Measurements from ENCODE around the gene MME.

DNA sequence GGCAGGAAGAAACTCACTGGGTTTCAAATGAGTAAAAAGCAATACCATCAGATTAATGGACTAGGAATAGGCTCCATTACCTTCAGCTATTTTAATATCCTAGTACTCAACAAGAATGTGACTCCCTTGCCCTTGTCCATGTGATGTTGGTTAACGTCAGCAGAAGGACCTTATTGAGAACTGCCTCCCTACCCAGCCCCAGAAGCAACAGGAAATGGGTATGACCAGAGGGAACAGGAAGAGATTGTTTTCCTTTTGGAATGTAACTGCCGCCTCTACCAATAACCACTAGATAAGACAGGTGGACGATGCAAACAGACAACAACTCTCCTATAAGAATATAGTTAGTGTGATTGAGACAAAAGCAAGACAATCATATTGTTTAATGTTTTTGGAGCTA, 10.4 kb upstream of the MME start:
- TF ChIP-seq, protein P1, sequence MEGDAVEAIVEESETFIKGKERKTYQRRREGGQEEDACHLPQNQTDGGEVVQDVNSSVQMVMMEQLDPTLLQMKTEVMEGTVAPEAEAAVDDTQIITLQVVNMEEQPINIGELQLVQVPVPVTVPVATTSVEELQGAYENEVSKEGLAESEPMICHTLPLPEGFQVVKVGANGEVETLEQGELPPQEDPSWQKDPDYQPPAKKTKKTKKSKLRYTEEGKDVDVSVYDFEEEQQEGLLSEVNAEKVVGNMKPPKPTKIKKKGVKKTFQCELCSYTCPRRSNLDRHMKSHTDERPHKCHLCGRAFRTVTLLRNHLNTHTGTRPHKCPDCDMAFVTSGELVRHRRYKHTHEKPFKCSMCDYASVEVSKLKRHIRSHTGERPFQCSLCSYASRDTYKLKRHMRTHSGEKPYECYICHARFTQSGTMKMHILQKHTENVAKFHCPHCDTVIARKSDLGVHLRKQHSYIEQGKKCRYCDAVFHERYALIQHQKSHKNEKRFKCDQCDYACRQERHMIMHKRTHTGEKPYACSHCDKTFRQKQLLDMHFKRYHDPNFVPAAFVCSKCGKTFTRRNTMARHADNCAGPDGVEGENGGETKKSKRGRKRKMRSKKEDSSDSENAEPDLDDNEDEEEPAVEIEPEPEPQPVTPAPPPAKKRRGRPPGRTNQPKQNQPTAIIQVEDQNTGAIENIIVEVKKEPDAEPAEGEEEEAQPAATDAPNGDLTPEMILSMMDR (IDR thresholded peaks at IDR 0.05), result no peak
- TF ChIP-seq POLR2A (IDR thresholded peaks at IDR 0.05), result no peak

Measured in body of pancreas (tissue), 4 donors.